Activated T-cell treated with anti-CD3 and anti-CD28 coated beads, Interleukin-2, amount 50 U/mL, for 72 hours (primary cell): ENCODE data around the gene MMP26. TPM values are rescaled to one million over a fixed set of nuclear protein-coding genes. Genes with fewer than 3 reads are reported as not detected.

Experiments
- ATAC-seq, 2 donors: fragments of 150-1000 bp; cut with Tn5 transposase; replicated peaks in 1 of 2; 2 replicates each; pipeline ENCODE4 v1.10.0; 2021; ENCODE audit warnings: moderate library complexity in 2 of 2, mild to moderate bottlenecking in 1 of 2
- DNase-seq, 2 donors: peaks; one replicate each; pipeline ENCODE4 v3.0.0; 2021 to 2022; ENCODE audit warnings: mixed read lengths in 1 of 2
- H3K27ac Mint-ChIP-seq: one replicate; pipeline ENCODE4 v1.8.0; 2022; ENCODE audit warnings: mild to moderate bottlenecking, moderate library complexity, mixed read lengths
- H3K27me3 Mint-ChIP-seq: one replicate; pipeline ENCODE4 v1.8.0; 2022; ENCODE audit warnings: low read depth, mixed read lengths
- H3K36me3 Mint-ChIP-seq, 2 donors: one replicate each; pipeline ENCODE4 v1.8.0; 2022; ENCODE audit warnings: mixed read lengths in 2 of 2, mild to moderate bottlenecking in 1 of 2; ENCODE audit not compliant: insufficient read depth in 2 of 2
- H3K4me1 Mint-ChIP-seq: one replicate; pipeline ENCODE4 v1.8.0; 2022; ENCODE audit warnings: low read depth, mixed read lengths
- H3K4me3 Mint-ChIP-seq, 2 donors: one replicate each; pipeline ENCODE4 v1.8.0; 2022; ENCODE audit warnings: mild to moderate bottlenecking in 2 of 2, mixed read lengths in 2 of 2, moderate library complexity in 2 of 2
- H3K9me3 Mint-ChIP-seq, 2 donors: one replicate each; pipeline ENCODE4 v1.8.0; 2022; ENCODE audit warnings: mixed read lengths in 2 of 2
- total RNA-seq, 2 donors: library from RNA; stranded (reverse); gene quantifications; one replicate each; pipeline ENCODE4 v1.2.3, GENCODE V29; 2022

The MMP26 gene
- not detected for total RNA-seq

DNA sequence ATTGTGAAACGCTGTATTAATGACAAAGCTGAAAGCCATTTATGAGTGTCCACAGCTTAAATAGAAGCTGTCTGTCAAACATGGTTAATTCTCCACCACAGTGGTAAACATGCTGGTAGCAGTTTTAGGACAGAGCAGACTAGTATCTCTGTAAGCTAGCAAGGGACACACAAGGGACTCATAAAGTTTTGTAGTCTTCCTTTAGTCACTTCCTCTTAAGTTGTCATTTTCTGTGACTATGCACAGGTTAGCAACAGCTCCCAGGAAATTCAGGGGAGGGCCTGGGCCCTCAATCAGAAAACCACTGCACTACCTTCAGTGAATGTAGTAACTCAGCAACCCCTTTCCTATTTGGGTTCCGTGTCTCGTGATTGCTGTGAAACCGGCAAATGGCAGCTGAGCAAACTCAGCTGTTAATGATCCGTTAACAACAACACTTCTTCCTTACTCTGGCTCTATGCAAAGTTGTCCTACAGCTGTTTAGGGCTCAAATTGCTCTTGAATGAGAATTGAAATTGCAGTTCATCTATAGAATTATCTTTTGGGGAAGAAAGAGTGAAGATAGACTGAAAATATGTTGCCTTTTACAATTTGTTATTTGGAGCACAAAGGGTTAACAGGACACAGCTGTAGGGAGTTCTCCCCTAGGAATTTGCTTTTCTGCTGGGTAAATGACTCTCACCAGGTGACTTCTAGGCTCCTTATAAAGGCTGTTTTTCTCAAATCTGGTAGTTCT, at the start of gene MMP26:
MMP26 (plus strand) TSS at position 731 of the 736 bp plus-strand sequence.
- DNase-seq (no peak), ATAC-seq (no peak)
- peaks cover 7% of the 10 kb centered on the region for H3K27me3 Mint-ChIP-seq
- H3K36me3 Mint-ChIP-seq: no peaks in the 10 kb centered on the region
- no peak within 1 kb of the TSS for H3K27ac Mint-ChIP-seq
- H3K9me3 Mint-ChIP-seq: no peaks in the 10 kb centered on the region
- no peak within 1 kb of the TSS for H3K4me3 Mint-ChIP-seq
- H3K4me1 Mint-ChIP-seq: no peaks in the 10 kb centered on the region

DNA sequence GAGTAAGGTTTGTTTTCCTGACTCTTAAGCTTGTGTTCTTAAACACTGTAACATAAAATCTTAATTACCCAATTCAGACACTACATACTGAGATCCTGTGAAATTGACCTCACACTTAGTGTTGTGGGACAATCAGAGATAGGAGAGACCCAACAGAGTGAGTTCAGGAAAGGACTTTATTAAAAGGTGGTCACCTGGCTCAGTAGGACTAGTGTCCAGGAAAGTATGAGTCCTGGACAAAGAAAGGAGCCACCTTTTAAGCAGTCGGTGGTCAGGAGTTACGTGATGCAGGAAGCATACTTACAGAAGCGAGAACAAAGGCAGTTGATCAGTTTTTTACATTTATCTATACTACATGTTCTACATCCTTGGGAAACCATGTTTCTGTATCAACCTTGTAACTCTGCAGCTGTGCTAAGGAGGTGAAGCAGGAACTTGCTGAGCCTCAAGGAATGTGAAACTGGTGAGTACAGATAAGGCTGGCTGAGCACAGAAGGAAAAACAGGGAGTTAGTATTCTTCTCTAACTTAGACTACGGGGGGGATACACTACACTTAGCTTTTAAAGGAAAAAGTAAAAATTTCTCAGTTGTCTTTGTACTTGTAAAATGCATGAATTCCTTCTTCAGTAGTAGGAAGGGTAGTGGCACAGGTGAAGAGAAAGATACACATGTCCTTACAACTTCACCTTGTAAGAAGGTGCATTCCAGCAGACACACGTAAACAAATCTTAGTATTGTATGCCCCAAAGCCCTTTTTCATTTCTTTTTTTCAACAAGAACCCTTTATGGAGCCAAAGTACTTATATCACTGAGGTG, 45.7 kb upstream of the MMP26 start:
- DNase-seq: no peak
- no peak for ATAC-seq
- no peak overlapping the region for H3K27ac Mint-ChIP-seq
- no peaks in the 10 kb centered on the region for H3K9me3 Mint-ChIP-seq
- H3K4me1 Mint-ChIP-seq: no peaks in the 10 kb centered on the region
- no peak overlapping the region for H3K4me3 Mint-ChIP-seq
- H3K27me3 Mint-ChIP-seq: peaks cover 13% of the 10 kb centered on the region
- no peaks in the 10 kb centered on the region for H3K36me3 Mint-ChIP-seq

DNA sequence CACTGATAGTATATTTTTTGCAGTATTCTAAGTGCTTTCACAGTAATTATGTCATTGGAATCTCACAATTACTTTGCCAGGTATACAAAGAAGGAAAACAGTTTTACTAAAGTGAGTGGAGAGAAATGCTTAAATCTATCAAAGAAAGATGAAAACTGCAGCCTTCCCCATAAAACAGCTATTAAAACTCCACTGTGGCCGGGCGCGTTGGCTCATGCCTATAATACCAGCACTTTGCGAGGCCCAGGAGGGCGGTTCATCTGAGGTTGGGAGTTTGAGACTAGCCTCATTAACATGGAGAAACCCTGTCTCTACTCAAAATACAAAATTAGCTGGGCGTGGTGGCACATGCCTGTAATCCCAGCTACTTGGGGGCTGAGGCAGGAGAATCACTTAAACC, 41.7 kb upstream of the MMP26 start:
- Mint-ChIP-seq H3K27ac (no peak overlapping the region), H3K27me3 (peaks cover 13% of the 10 kb centered on the region), H3K36me3 (no peaks in the 10 kb centered on the region), H3K4me3 (no peak overlapping the region), H3K4me1 (no peaks in the 10 kb centered on the region), H3K9me3 (no peaks in the 10 kb centered on the region)
- no peak for DNase-seq
- ATAC-seq: no peak

DNA sequence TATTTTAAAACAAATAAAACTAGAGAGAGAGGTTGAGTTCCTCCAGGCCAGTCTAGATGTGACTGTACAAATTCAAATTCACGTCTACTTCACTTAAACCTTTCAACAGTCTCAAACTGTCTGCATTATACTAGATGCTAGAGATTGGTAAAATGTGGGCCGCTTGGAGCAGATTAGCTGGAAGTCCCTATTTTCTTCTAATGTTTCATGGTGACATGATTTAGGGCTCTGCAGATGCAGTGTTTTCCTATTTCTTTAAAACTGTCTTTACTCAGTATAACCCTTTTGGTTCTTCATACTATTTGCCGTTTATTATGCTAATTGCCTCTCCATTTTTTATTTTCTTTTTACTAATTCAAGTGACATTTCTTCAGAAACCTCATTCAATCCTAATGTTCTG, 40.4 kb upstream of the MMP26 start:
- Mint-ChIP-seq H3K4me3 (no peak overlapping the region), H3K4me1 (no peaks in the 10 kb centered on the region), H3K27ac (no peak overlapping the region), H3K36me3 (no peaks in the 10 kb centered on the region), H3K9me3 (no peaks in the 10 kb centered on the region), H3K27me3 (peaks cover 13% of the 10 kb centered on the region)
- DNase-seq (no peak), ATAC-seq (no peak)

DNA sequence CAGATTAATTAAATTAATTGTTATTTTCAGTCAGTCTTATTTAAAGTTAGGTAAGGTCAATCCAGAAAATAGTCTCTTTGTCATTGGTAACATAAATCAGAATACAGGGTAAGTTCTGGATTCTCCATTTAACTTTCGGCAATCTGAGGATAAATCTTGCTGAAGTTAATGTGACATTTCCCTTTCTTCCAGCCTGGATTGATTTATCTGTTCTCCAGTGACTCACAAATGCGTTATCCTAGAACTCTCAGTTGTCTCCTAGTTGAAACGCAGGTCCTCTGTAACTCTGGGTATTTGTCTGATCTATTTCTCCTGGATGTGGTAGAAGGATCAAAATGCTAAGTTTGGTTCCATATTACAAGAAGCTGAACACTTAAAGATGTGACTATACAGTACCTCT, 39.8 kb upstream of the MMP26 start:
- ATAC-seq (no peak), DNase-seq (no peak)
- H3K9me3 Mint-ChIP-seq: no peaks in the 10 kb centered on the region
- no peaks in the 10 kb centered on the region for H3K4me1 Mint-ChIP-seq
- H3K27me3 Mint-ChIP-seq: peaks cover 13% of the 10 kb centered on the region
- no peak overlapping the region for H3K27ac Mint-ChIP-seq
- no peak overlapping the region for H3K4me3 Mint-ChIP-seq
- no peaks in the 10 kb centered on the region for H3K36me3 Mint-ChIP-seq

DNA sequence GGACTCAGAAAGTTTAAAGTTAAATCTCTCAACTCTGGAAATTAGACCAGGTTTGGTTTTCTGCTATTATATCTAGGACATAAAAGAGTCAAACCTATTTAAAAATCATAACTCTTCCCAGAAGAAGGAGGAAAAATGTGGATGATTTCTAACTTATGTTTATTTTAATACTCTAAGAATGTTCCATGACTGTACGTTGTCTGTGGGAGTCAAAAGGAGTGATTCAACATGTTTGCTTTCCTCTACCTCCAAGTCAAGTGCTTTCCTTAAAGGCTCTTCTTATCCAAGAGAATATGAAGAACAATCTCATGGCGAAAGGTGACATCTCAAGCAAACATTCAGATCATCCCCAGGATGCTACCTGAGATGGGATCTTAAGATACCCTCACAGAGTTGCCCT, 39.2 kb upstream of the MMP26 start:
- ATAC-seq (no peak), DNase-seq (no peak)
- H3K27me3 Mint-ChIP-seq: peaks cover 12% of the 10 kb centered on the region
- H3K4me3 Mint-ChIP-seq: no peak overlapping the region
- H3K4me1 Mint-ChIP-seq: no peaks in the 10 kb centered on the region
- no peak overlapping the region for H3K27ac Mint-ChIP-seq
- H3K9me3 Mint-ChIP-seq: no peaks in the 10 kb centered on the region
- no peaks in the 10 kb centered on the region for H3K36me3 Mint-ChIP-seq

DNA sequence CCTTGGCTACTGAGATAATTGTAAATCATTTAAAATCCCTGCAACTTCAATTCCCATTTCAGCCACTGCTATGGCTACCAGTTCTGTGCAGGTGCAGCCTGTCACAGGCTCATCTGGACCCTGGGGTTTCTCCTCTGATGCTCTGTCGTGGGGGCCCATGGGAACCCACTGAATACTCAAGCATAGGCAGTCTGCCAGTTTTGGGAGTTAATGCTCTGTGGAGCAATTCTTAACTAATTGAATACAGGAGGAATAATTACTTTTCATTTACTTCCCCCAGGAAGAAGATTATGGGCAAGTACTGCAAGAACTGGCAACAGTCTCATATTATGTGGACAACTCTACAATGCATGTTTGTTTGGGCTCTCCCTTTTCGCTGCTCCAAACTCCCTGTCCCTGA, 32.8 kb upstream of the MMP26 start:
- DNase-seq (no peak), ATAC-seq (no peak)
- Mint-ChIP-seq H3K36me3 (no peaks in the 10 kb centered on the region), H3K4me1 (no peaks in the 10 kb centered on the region), H3K9me3 (no peaks in the 10 kb centered on the region), H3K27me3 (peaks cover 19% of the 10 kb centered on the region), H3K4me3 (no peak overlapping the region), H3K27ac (no peak overlapping the region)

DNA sequence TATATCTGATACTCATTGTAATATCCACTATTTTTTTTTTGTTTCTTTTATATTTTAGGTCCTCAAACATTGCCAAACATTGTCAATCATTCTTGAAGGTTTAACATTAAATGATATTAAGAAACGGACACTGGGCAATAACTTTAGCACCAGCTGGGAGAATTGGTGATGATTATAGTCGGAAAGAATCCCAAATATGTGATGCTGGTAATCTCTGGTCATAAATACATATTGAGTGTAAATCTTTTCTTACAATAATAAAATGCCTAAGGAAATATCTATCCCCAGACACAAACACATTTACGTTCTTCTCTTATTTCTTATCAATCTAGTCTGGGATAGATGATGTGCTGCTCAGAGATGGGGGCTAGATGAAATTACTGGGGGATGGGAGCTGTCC, 32.1 kb upstream of the MMP26 start:
- no peaks in the 10 kb centered on the region for H3K36me3 Mint-ChIP-seq
- no peak overlapping the region for H3K4me3 Mint-ChIP-seq
- no peaks in the 10 kb centered on the region for H3K4me1 Mint-ChIP-seq
- no peak for ATAC-seq
- no peak for DNase-seq
- no peak overlapping the region for H3K27ac Mint-ChIP-seq
- H3K27me3 Mint-ChIP-seq: peaks cover 19% of the 10 kb centered on the region
- no peaks in the 10 kb centered on the region for H3K9me3 Mint-ChIP-seq

DNA sequence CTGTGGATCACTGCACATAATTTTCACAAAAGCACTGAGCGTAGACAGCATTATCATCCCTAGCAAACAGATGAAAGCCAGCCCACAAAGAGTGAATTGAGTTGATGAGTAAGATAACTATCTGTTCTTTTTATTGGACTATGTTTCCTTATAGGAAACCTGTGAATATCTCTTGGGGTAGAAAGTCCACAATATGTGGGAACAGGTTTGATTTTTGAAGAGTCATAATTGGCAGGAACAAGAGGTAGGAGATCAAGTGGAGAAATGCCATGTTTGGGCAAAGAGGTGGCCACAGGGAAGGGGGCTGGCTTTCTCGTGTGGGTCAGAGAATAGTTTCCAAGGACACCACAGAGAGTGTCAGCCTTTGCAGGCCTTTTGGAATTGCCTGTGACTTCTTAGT, 30.8 kb upstream of the MMP26 start:
- Mint-ChIP-seq H3K36me3 (no peaks in the 10 kb centered on the region), H3K4me3 (no peak overlapping the region), H3K27me3 (peaks cover 19% of the 10 kb centered on the region), H3K9me3 (no peaks in the 10 kb centered on the region), H3K27ac (no peak overlapping the region), H3K4me1 (no peaks in the 10 kb centered on the region)
- DNase-seq (no peak), ATAC-seq (no peak)

DNA sequence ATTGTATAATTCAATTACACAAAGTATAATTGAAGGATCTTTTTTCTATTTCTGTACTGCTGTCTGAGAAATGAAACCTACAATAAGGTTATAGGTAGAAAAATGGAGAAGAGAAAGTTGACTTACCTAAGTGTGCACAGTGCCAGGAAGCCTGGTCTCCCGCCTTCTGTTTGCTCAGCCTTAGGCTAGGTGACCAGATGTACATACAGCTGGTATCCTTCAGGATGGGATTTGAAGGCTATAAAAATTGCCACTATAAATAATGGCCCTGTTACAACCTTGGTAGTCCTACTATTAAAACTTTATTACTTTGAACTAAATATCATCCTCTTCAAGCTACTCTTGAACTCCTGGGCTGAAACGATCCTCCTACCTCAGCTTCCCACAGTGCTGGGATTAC, 26.6 kb upstream of the MMP26 start:
- no peak for DNase-seq
- Mint-ChIP-seq H3K4me1 (no peaks in the 10 kb centered on the region), H3K36me3 (no peaks in the 10 kb centered on the region), H3K27me3 (peaks cover 17% of the 10 kb centered on the region), H3K27ac (no peak overlapping the region), H3K9me3 (no peaks in the 10 kb centered on the region), H3K4me3 (no peak overlapping the region)
- no peak for ATAC-seq

DNA sequence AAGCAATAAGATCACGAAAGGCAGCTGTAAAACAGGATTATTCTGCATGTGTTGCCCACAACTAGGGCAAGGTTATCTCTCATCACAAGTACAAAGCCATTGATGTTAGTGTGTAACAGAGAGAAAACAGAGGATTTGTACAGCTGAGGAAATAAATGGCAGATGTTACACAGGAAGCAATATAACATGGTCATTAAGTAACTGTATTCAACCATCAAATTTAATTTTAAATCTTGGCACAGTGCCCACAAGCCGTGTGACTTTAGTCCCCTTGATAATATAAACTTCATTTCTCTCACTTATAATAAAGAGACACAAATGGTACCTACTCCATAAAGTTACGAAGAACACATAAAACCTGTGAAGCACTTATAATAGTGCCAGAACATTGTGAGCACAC, 24.2 kb upstream of the MMP26 start:
- Mint-ChIP-seq H3K4me3 (no peak overlapping the region), H3K36me3 (no peaks in the 10 kb centered on the region), H3K4me1 (no peaks in the 10 kb centered on the region), H3K27me3 (peaks cover 8% of the 10 kb centered on the region), H3K27ac (no peak overlapping the region), H3K9me3 (no peaks in the 10 kb centered on the region)
- ATAC-seq (no peak), DNase-seq (no peak)

DNA sequence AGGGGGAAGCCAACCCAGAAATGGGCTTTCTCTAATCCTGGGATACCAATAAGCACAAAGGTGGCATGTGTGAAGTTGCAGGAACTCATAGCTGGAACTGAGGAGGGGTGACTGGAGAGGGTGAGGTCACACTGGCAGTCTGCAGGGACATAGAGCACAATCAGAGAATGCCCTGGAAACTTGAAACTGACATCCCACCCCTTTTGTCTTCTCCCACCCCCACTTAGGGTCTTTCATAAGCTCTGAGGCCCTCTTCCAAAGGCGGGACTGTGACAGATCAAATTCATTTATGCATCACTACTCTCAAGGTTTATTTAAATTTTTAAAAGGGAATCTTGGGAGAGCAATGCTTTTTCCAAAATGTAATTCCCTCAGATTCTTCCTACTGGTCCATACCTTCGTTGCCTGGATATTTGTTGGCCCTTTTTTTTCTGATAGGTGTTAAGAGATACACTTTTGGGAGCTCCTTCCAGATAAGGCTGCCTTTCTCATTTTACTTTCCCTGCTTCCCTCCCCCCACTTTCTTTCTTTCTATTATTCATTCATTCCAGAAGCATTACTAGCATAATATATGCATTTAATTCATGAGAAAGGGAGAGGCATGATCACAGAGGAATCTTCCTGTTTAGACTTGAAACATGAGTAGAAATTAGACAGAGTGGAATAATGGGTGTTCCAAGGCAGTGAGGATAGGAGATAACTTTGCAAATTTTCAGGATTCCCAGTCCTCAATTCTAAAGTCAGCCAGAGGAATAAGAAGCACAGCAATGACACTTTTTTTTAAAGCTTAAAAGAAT, 21.8 kb upstream of the MMP26 start:
- DNase-seq (no peak), ATAC-seq (no peak)
- no peaks in the 10 kb centered on the region for H3K36me3 Mint-ChIP-seq
- no peaks in the 10 kb centered on the region for H3K4me1 Mint-ChIP-seq
- H3K27me3 Mint-ChIP-seq: peaks cover 8% of the 10 kb centered on the region
- no peaks in the 10 kb centered on the region for H3K9me3 Mint-ChIP-seq
- no peak overlapping the region for H3K4me3 Mint-ChIP-seq
- H3K27ac Mint-ChIP-seq: no peak overlapping the region

DNA sequence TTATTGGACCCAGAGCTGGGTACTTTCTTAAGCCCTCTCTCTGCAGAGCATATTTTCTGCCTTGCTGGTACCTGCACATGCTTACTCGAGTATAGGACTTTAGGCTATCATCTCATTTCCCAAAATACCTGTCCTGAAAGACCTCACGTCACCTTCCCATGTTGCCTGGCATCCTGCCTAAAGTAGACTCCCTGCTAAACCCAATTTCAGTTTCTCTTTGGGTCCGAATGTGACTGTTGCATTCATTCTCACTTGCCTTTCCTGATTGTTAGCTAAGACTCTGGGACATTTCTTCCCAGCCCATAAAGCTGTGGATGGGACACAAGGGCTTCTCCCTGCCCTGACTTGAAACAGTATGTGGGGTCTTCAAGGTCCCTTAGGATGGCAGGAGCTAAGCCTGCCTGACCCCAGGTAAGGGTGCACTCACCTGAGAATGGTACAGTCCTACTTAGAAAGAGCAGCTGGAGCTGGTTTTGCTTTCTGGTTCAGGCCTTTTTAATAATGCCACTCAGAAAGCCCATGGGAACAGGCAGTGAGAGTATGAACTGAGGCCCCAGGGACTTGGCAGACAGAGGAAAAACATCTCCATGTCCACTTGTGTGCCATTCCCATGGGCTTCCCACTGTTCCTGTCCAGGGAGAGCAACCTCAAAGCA, 19.8 kb upstream of the MMP26 start:
- no peak overlapping the region for H3K4me3 Mint-ChIP-seq
- no peaks in the 10 kb centered on the region for H3K9me3 Mint-ChIP-seq
- ATAC-seq (no peak), DNase-seq (no peak)
- H3K27me3 Mint-ChIP-seq: no peaks in the 10 kb centered on the region
- no peaks in the 10 kb centered on the region for H3K4me1 Mint-ChIP-seq
- H3K36me3 Mint-ChIP-seq: no peaks in the 10 kb centered on the region
- H3K27ac Mint-ChIP-seq: no peak overlapping the region
